Nephron progenitor cell (in vitro differentiated cells): Measurements from ENCODE around the gene SLC16A8.

ENCODE experiments used
- DNase-seq: peaks from one replicate; pipeline ENCODE4 v3.0.0; 2021
- H3K27ac Mint-ChIP-seq: 2 replicates; pipeline ENCODE4 v1.8.0; 2021; ENCODE audit warnings: mild to moderate bottlenecking, moderate library complexity, mixed read lengths
- H3K27me3 Mint-ChIP-seq: 2 replicates; pipeline ENCODE4 v1.8.0; 2021; ENCODE audit warnings: mild to moderate bottlenecking, low read depth, mixed read lengths; ENCODE audit not compliant: poor library complexity
- H3K36me3 Mint-ChIP-seq: 2 replicates; pipeline ENCODE4 v1.8.0; 2021; ENCODE audit warnings: low read depth, mixed read lengths
- H3K4me1 Mint-ChIP-seq: 2 replicates; pipeline ENCODE4 v1.8.0; 2021; ENCODE audit warnings: mixed read lengths
- H3K4me3 Mint-ChIP-seq: 2 replicates; pipeline ENCODE4 v1.8.0; 2021; ENCODE audit warnings: mild to moderate bottlenecking, moderate library complexity, mixed read lengths
- H3K9me3 Mint-ChIP-seq: 2 replicates; pipeline ENCODE4 v1.8.0; 2021; ENCODE audit warnings: mild to moderate bottlenecking, moderate library complexity, mixed read lengths
- CTCF ChIP-seq: fragments of 200-600 bp; sonication (generic); IDR thresholded peaks from 2 replicates; pipeline ENCODE4 v1.5.0; 2021; ENCODE audit warnings: antibody characterized with exemption

The SLC16A8 gene, protein sequence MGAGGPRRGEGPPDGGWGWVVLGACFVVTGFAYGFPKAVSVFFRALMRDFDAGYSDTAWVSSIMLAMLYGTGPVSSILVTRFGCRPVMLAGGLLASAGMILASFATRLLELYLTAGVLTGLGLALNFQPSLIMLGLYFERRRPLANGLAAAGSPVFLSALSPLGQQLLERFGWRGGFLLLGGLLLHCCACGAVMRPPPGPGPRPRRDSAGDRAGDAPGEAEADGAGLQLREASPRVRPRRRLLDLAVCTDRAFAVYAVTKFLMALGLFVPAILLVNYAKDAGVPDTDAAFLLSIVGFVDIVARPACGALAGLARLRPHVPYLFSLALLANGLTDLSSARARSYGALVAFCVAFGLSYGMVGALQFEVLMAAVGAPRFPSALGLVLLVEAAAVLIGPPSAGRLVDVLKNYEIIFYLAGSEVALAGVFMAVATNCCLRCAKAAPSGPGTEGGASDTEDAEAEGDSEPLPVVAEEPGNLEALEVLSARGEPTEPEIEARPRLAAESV

GRCh38 chr22:38083931-38084631 lies at the start of gene SLC16A8:
Gene SLC16A8, minus strand, starts transcription at chr22:38084184. Its CDS starts 1,311 bp downstream, at chr22:38082873.
- H3K36me3 Mint-ChIP-seq, result no peaks in the 10 kb centered on the region
- H3K4me3 Mint-ChIP-seq, result no peak within 1 kb of the TSS
- H3K9me3 Mint-ChIP-seq, result no peaks in the 10 kb centered on the region
- no peak for DNase-seq
- H3K27me3 Mint-ChIP-seq, result peaks cover 33% of the 10 kb centered on the region
- H3K27ac Mint-ChIP-seq, result no peak within 1 kb of the TSS
- no peak for TF ChIP-seq CTCF
- peaks cover 16% of the 10 kb centered on the region for H3K4me1 Mint-ChIP-seq

DNA sequence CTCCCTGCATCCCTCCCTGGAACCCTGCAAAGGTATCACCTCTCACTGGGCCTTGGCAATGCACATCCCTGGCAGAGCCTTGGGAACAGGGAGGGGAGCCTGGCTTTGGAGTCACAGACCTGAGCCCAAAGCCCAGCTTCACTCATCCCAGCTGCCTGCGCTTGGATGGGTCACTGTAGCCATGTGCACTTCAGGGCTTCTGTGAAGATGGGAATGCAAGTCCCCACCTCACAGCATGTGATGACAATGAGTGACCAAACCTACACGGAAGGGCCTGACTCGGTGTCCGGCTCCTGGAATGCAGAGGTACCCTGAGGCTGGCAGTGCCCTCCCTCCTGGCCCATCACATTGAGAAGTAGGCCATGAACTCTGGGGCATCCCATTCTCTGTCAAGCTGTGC lies 49.3 kb upstream of the SLC16A8 start:
- H3K4me1 Mint-ChIP-seq, result no peaks in the 10 kb centered on the region
- no peak overlapping the region for H3K4me3 Mint-ChIP-seq
- TF ChIP-seq CTCF, result no peak
- no peak for DNase-seq
- no peak overlapping the region for H3K27ac Mint-ChIP-seq
- peaks cover 19% of the 10 kb centered on the region for H3K36me3 Mint-ChIP-seq
- H3K27me3 Mint-ChIP-seq, result no peaks in the 10 kb centered on the region
- no peaks in the 10 kb centered on the region for H3K9me3 Mint-ChIP-seq

DNA sequence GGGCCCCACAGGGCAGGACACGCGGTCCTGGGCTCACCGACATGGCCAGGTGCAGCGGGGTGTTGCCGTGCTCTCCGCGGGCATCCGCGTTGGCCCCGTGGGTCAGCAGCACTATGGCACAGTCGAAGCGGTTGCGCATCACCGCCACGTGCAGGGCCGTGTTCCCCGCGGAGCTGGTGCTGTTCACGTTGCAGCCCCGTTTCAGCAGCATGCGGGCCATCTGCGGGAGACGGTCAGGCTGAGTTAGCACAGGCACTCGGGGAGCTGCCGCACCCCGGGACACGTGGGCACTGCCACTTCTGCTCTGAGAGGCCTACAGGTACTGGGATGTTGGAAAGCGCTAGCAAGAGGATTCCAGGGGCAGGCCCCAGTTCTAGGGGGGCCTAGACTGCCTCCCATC lies 48.8 kb upstream of the SLC16A8 start:
- no peak overlapping the region for H3K27ac Mint-ChIP-seq
- peaks cover 19% of the 10 kb centered on the region for H3K36me3 Mint-ChIP-seq
- TF ChIP-seq CTCF, result no peak
- no peaks in the 10 kb centered on the region for H3K4me1 Mint-ChIP-seq
- DNase-seq, result no peak
- H3K9me3 Mint-ChIP-seq, result no peaks in the 10 kb centered on the region
- no peak overlapping the region for H3K4me3 Mint-ChIP-seq
- H3K27me3 Mint-ChIP-seq, result no peaks in the 10 kb centered on the region

GRCh38 chr22:38132136-38132535 lies 48.2 kb upstream of the SLC16A8 start:
- H3K36me3 Mint-ChIP-seq, result peaks cover 19% of the 10 kb centered on the region
- H3K4me1 Mint-ChIP-seq, result peaks cover 5% of the 10 kb centered on the region
- H3K27ac Mint-ChIP-seq, result no peak overlapping the region
- H3K9me3 Mint-ChIP-seq, result no peaks in the 10 kb centered on the region
- H3K4me3 Mint-ChIP-seq, result no peak overlapping the region
- no peaks in the 10 kb centered on the region for H3K27me3 Mint-ChIP-seq
- no peak for TF ChIP-seq CTCF
- DNase-seq, result no peak

DNA sequence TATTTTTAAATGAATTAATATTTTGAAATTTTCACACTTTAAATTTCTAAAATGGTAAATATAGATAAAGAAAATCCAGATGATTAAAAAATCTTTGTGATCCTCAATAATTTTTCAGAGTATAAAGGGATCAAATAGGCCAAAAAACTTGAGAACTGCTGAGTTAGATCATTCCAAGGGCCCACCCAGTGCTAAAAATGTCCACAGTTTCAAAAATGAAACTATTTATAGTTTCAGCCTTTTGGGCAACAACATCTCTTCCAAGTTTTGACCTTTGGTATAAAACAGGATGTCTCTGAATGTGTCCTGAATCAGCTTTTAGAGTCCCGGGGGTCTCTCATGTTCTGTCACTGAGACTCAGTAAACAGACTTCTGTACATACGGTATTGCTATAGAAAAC lies 47.4 kb upstream of the SLC16A8 start:
- no peak for TF ChIP-seq CTCF
- no peaks in the 10 kb centered on the region for H3K27me3 Mint-ChIP-seq
- peaks cover 12% of the 10 kb centered on the region for H3K4me1 Mint-ChIP-seq
- no peak overlapping the region for H3K4me3 Mint-ChIP-seq
- H3K36me3 Mint-ChIP-seq, result peaks cover 19% of the 10 kb centered on the region
- no peak for DNase-seq
- H3K27ac Mint-ChIP-seq, result no peak overlapping the region
- no peaks in the 10 kb centered on the region for H3K9me3 Mint-ChIP-seq
